Measurements from ENCODE around the gene IL1RAP.

DNA sequence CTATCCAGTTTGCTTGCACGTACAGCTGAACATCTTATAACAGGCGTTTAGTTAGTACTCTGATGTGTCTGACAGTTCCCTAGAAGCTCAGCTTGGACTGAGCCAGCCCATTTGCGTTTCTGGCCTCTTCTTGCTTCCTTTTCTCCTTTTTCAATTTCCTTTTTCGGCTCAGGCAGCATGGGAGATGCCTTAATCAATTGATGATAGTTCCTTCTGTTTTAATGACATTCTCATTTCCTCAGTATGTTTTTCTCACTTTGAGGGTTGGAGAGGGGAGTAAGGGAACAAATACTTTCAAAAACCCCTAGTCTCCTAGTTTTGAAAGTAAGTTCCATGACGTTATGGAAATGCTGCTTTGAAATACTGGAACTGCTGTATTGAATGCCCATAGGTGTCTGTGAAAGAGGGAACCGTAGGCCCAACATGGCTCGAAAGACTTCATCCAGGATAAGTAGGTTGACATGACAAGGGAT, 18.9 kb downstream of the IL1RAP start:
- TF ChIP-seq, protein P1, sequence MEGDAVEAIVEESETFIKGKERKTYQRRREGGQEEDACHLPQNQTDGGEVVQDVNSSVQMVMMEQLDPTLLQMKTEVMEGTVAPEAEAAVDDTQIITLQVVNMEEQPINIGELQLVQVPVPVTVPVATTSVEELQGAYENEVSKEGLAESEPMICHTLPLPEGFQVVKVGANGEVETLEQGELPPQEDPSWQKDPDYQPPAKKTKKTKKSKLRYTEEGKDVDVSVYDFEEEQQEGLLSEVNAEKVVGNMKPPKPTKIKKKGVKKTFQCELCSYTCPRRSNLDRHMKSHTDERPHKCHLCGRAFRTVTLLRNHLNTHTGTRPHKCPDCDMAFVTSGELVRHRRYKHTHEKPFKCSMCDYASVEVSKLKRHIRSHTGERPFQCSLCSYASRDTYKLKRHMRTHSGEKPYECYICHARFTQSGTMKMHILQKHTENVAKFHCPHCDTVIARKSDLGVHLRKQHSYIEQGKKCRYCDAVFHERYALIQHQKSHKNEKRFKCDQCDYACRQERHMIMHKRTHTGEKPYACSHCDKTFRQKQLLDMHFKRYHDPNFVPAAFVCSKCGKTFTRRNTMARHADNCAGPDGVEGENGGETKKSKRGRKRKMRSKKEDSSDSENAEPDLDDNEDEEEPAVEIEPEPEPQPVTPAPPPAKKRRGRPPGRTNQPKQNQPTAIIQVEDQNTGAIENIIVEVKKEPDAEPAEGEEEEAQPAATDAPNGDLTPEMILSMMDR (IDR thresholded peaks at IDR 0.05 in 8 of 11, conservative IDR thresholded peaks at IDR 0.05 in 3 of 11), result no peak
- no peak for TF ChIP-seq POLR2A (IDR thresholded peaks at IDR 0.05)

Measured in spleen (tissue), 7 donors.